Measurements from ENCODE around the gene LCA5L.

DNA sequence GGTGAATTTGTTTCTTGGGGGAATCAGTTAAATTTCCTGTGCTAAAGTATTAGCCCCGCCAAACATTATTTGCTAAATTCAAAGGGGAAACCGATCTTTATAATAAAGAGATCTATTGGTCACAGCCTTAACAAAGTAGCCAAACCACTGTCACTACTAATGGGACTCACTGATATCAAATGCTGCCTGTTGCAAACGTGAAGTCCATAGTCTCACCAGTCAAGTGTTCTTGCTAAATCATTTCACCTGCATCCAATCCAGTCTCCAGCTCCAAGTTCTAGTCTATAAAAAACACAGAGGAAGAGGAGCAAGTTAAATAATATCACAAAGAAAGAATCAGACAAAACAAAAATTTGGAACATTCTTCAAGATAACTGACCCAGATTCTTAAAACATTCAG is 36.3 kb upstream of the LCA5L start:
- TF ChIP-seq, protein P1, sequence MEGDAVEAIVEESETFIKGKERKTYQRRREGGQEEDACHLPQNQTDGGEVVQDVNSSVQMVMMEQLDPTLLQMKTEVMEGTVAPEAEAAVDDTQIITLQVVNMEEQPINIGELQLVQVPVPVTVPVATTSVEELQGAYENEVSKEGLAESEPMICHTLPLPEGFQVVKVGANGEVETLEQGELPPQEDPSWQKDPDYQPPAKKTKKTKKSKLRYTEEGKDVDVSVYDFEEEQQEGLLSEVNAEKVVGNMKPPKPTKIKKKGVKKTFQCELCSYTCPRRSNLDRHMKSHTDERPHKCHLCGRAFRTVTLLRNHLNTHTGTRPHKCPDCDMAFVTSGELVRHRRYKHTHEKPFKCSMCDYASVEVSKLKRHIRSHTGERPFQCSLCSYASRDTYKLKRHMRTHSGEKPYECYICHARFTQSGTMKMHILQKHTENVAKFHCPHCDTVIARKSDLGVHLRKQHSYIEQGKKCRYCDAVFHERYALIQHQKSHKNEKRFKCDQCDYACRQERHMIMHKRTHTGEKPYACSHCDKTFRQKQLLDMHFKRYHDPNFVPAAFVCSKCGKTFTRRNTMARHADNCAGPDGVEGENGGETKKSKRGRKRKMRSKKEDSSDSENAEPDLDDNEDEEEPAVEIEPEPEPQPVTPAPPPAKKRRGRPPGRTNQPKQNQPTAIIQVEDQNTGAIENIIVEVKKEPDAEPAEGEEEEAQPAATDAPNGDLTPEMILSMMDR (IDR thresholded peaks at IDR 0.05 in 4 of 5, conservative IDR thresholded peaks at IDR 0.05 in 1 of 5), result no peak
- TF ChIP-seq POLR2A (IDR thresholded peaks at IDR 0.05), result peak in 1 of 2 donors; percentile 48

Data from gastrocnemius medialis (tissue), 4 donors.